K562 (cell line): ENCODE measurements around the gene TMEM87B. TPM values are rescaled to one million over a fixed set of nuclear protein-coding genes. Genes with fewer than 3 reads are reported as not detected.
A peak's percentile ranks its signal among the peaks of the same experiment; 100 is the strongest.

ENCODE experiments used
- L3MBTL2 ChIP-seq: fragments of 450-650 bp; IDR thresholded peaks from 2 replicates; pipeline ENCODE4 v1.6.1; 2016; ENCODE audit warnings: mild to moderate bottlenecking, moderate library complexity
- MAZ ChIP-seq, 2 experiments: fragments of 450-650 bp in 1 of 2; sonication (generic) in 1 of 2; formaldehyde crosslinking; IDR thresholded peaks in 1 of 2; conservative IDR thresholded peaks in 1 of 2; 2 replicates each; pipeline versions ENCODE4 v1.4.0 to v1.5.0; 2020; ENCODE audit warnings: mild to moderate bottlenecking in 1 of 2, missing genetic modification reagents in 1 of 2
- MECOM ChIP-seq: fragments of 250-450 bp; sonication (Bioruptor Pico); IDR thresholded peaks from 2 replicates; pipeline ENCODE4 v1.8.0; 2022; ENCODE audit warnings: inconsistent platforms
- NCOA2 ChIP-seq, 2 experiments: fragments of 450-650 bp; IDR thresholded peaks; 2 replicates each; pipeline ENCODE4 v1.6.1; 2018; ENCODE audit warnings: mild to moderate bottlenecking in 2 of 2, moderate library complexity in 1 of 2; ENCODE audit not compliant: partially characterized antibody in 2 of 2
- NR2C2 ChIP-seq, 2 experiments: fragments of 200-800 bp in 1 of 2; sonication (Bioruptor generic) in 1 of 2; sonication (generic) in 1 of 2; formaldehyde crosslinking in 1 of 2; IDR thresholded peaks; 2 replicates each; pipeline versions ENCODE4 v1.6.1 to v1.8.0; 2016 to 2022; ENCODE audit warnings: mild to moderate bottlenecking in 1 of 2, missing compliant biosample characterization in 1 of 2, missing genetic modification characterization in 1 of 2, missing genetic modification reagents in 1 of 2
- POLR2G ChIP-seq: fragments of 200-400 bp; formaldehyde crosslinking; IDR thresholded peaks from 2 replicates; pipeline ENCODE4 v1.6.1; 2017; ENCODE audit warnings: low read depth, mild to moderate bottlenecking, antibody characterized with exemption, low read length, moderate library complexity
- POLR3G ChIP-seq: IDR thresholded peaks from 2 replicates; pipeline ENCODE4 v1.6.1; 2011; ENCODE audit not compliant: insufficient read length, insufficient replicate concordance; ENCODE audit errors: extremely low read depth
- RBFOX2 ChIP-seq: fragments of 200-400 bp; formaldehyde crosslinking; IDR thresholded peaks from 2 replicates; pipeline ENCODE4 v1.6.1; 2017; ENCODE audit warnings: low read depth, mild to moderate bottlenecking, low read length, moderate library complexity
- RCOR1 ChIP-seq, 2 experiments: IDR thresholded peaks; 2 replicates each; pipeline ENCODE4 v1.6.1; 2012; ENCODE audit warnings: low read depth in 2 of 2, low read length in 2 of 2, borderline replicate concordance in 1 of 2, improper control_type of control experiment in 1 of 2
- RREB1 ChIP-seq: fragments of 250-450 bp; sonication (Bioruptor Pico); IDR thresholded peaks from 2 replicates; pipeline ENCODE4 v1.4.0; 2020
- THAP7 ChIP-seq: fragments of 250-450 bp; sonication (Bioruptor Pico); IDR thresholded peaks from 2 replicates; pipeline ENCODE4 v1.5.0; 2021
- ZBTB1 ChIP-seq: sonication (generic); formaldehyde crosslinking; IDR thresholded peaks from 2 replicates; pipeline ENCODE4 v1.8.1; 2023; ENCODE audit warnings: missing genetic modification reagents, low read depth, mild to moderate bottlenecking, borderline replicate concordance
- ZC3H4 ChIP-seq: sonication (generic); formaldehyde crosslinking; IDR thresholded peaks from 2 replicates; pipeline ENCODE4 v1.9.0; 2021; ENCODE audit warnings: missing genetic modification reagents, borderline replicate concordance
- ZNF277 ChIP-seq: fragments of 250-450 bp; sonication (Bioruptor Pico); IDR thresholded peaks from 2 replicates; pipeline ENCODE4 v1.8.0; 2022; ENCODE audit warnings: inconsistent platforms, mild to moderate bottlenecking, moderate library complexity, borderline replicate concordance
- ZNF79 ChIP-seq: fragments of 250-450 bp; sonication (Bioruptor Pico); IDR thresholded peaks from 2 replicates; pipeline ENCODE4 v1.4.0; 2020; ENCODE audit warnings: low read depth, mild to moderate bottlenecking, moderate library complexity
- polyA plus RNA-seq, 8 experiments: library from polyadenylated mRNA; depleted of rRNA in 4 of 8; stranded (reverse) in 5 of 8; unstranded in 3 of 8; fragments of >200 nt; fragmentation: Nextera tagmentation in 2 of 8; fragmentation: Illumina TruSeq in 1 of 8; extraction: Ambion mirVana in 2 of 8; extraction: Trizol in 1 of 8; gene quantifications; 2 replicates each; pipeline versions ENCODE4 v1.2.1 to v1.2.3, GENCODE V29; 2011 to 2014; ENCODE audit warnings: inconsistent platforms in 1 of 8, missing spikeins in 1 of 8
- total RNA-seq, 7 experiments: library from RNA; depleted of rRNA in 6 of 7; stranded (reverse); fragments of >200 nt in 6 of 7; fragmentation: Illumina TruSeq in 2 of 7; extraction: Trizol in 2 of 7; gene quantifications; 2 replicates each; pipeline versions ENCODE4 v1.2.1 to v1.2.3, GENCODE V29; 2011 to 2021; ENCODE audit warnings: low replicate concordance in 1 of 7
- TF ChIP-seq, protein P1 (sequence below): sonication (generic); formaldehyde crosslinking; IDR thresholded peaks from 2 replicates; pipeline ENCODE4 v1.8.0; 2022; ENCODE audit warnings: missing genetic modification reagents, mild to moderate bottlenecking, moderate library complexity, borderline replicate concordance

TMEM87B gene
- total and polyA plus RNA-seq, 9 of the 15 experiments (the other 6 are each of a cell fraction or from before 2014, with no cell fraction given), result 3.7 to 17.1 (median 11.0) TPM

GRCh38 chr2:112053917-112054846, 887 bp upstream of the TMEM87B start (continued):
- TF ChIP-seq RREB1, result no peak
- TF ChIP-seq ZNF79 (CRISPR knock-in tag), result no peak
- no peak for TF ChIP-seq MECOM (CRISPR knock-in tag)
- no peak for TF ChIP-seq ZNF277 (CRISPR knock-in tag)
- TF ChIP-seq, protein P1, sequence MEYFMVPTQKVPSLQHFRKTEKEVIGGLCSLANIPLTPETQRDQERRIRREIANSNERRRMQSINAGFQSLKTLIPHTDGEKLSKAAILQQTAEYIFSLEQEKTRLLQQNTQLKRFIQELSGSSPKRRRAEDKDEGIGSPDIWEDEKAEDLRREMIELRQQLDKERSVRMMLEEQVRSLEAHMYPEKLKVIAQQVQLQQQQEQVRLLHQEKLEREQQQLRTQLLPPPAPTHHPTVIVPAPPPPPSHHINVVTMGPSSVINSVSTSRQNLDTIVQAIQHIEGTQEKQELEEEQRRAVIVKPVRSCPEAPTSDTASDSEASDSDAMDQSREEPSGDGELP, result peak; percentile 42; the same call in 1 of the 2 replicates
- peak; percentile 46; the same call in 1 of the 2 replicates for TF ChIP-seq RBFOX2
- TF ChIP-seq NR2C2 (CRISPR knock-in tag; IDR thresholded peaks at IDR 0.05), result no peak
- no peak; the same call in 1 of the 2 replicates for TF ChIP-seq NR2C2 (tag; IDR thresholded peaks at IDR 0.05)
- no peak for TF ChIP-seq NCOA2 (IDR thresholded peaks at IDR 0.05; ENCODE audit: partially characterized antibody in 2 of 2)
- no peak for TF ChIP-seq RCOR1 (IDR thresholded peaks at IDR 0.05; ENCODE audit: borderline replicate concordance in 1 of 2, low read depth in 2 of 2, low read length in 2 of 2)
- TF ChIP-seq L3MBTL2, result 0 out of 2 replicates have a peak, but pooled peaks have one; percentile 28
- peak; percentile 25 to 75; a peak in 3 of 4 replicates for TF ChIP-seq MAZ (CRISPR knock-in tag; conservative IDR thresholded peaks at IDR 0.05 in 1 of 2, IDR thresholded peaks at IDR 0.05 in 1 of 2)
- no peak for TF ChIP-seq THAP7
- no peak for TF ChIP-seq ZBTB1 (CRISPR knock-in tag)
- TF ChIP-seq POLR3G, result no peak
- peak; percentile 64 for TF ChIP-seq POLR2G
- no peak for TF ChIP-seq ZC3H4 (CRISPR knock-in tag)
